HG02938 (cell line): ENCODE data around the gene FGB.
A peak's percentile ranks its signal among the peaks of the same experiment; 100 is the strongest.

ENCODE experiments used
- ATAC-seq: cut with Tn5 transposase; IDR thresholded peaks from one replicate; pipeline ENCODE4 v1.9.1; 2021; ENCODE audit warnings: mild to moderate bottlenecking, moderate library complexity; ENCODE audit not compliant: unreplicated experiment

The FGB gene

DNA sequence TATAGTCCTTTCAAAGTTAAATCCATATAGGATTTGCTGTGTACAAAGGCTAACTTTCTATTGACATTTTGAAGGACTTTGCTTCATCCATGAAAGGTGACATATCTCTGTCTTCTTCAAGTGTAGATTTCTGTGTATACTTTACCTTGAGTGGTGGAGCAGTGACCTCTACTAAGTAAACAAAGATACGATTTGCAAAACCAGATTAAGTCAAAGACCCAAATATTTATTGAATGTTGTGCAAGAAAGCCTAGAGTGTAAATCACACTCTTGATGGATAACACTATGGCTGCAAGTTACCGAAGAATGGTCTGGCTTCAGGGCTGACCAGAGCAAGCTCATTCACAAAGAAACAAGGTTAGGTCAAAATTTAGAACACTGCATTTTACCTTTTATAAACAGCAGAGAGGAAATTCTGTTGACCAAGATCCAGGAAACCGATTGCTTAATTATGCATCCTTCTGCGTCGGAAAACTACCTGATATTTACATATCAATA is 55.1 kb downstream of the FGB start:
- ATAC-seq, result no peak

- peak; percentile 58 for ATAC-seq
These were observed 56.0 kb downstream of the FGB start for GRCh38 chr4:154618708-154619315.

DNA sequence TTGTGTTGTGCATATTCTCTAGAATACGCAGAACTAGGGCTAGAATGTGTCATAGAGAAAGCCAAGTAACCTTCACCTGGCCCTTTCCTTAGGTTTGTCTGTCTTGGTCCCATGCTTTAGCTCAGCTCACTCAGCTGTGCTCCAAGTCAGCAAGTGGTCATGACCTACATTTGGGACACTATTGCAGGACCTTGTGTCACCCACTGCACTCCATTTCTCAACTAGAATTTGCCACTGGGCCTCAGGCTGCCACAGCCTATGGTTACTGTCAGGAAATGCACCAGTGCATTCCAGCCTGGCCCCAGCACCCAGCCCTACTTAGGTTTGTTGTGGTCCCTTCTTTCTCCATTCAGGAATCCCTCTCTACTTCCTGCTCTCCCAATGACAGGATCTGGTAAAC is 57.3 kb downstream of the FGB start:
- no peak for ATAC-seq
